HepG2 (cell line): ENCODE measurements around the gene IRGQ. TPM values are rescaled to one million over a fixed set of nuclear protein-coding genes. Genes with fewer than 3 reads are reported as not detected.

Source experiments
- BRF2 ChIP-seq: sonication (generic); formaldehyde crosslinking; IDR thresholded peaks from 2 replicates; pipeline ENCODE4 v1.8.1; 2022; ENCODE audit warnings: mild to moderate bottlenecking, missing genetic modification reagents
- HNRNPUL1 ChIP-seq: fragments of 200-400 bp; formaldehyde crosslinking; IDR thresholded peaks from 2 replicates; pipeline ENCODE4 v1.6.1; 2017; ENCODE audit warnings: low read depth, mild to moderate bottlenecking, low read length, moderate library complexity
- LCORL ChIP-seq, 2 experiments: fragments of 450-650 bp in 1 of 2; sonication (generic) in 1 of 2; formaldehyde crosslinking in 1 of 2; IDR thresholded peaks; 2 replicates each; pipeline versions ENCODE4 v1.5.0 to v1.6.1; 2017 to 2020; ENCODE audit warnings: antibody characterized with exemption in 1 of 2, missing genetic modification reagents in 1 of 2
- MAZ ChIP-seq, 2 experiments: sonication (generic) in 1 of 2; formaldehyde crosslinking in 1 of 2; IDR thresholded peaks; 2 replicates each; pipeline versions ENCODE4 v1.5.0 to v1.6.1; 2012 to 2020; ENCODE audit warnings: low read depth in 2 of 2, mild to moderate bottlenecking in 2 of 2, borderline replicate concordance in 1 of 2, improper control_type of control experiment in 1 of 2, low read length in 1 of 2, missing genetic modification reagents in 1 of 2, moderate library complexity in 1 of 2
- MIER3 ChIP-seq: IDR thresholded peaks from 2 replicates; pipeline ENCODE4 v1.6.1; 2016; ENCODE audit warnings: missing compliant biosample characterization, borderline replicate concordance
- NCOA1 ChIP-seq: sonication (generic); formaldehyde crosslinking; IDR thresholded peaks from 2 replicates; pipeline ENCODE4 v1.9.0; 2021; ENCODE audit warnings: missing genetic modification reagents
- PAX8 ChIP-seq: sonication (generic); formaldehyde crosslinking; IDR thresholded peaks from 2 replicates; pipeline ENCODE4 v1.8.0; 2022; ENCODE audit warnings: mild to moderate bottlenecking, missing genetic modification reagents, borderline replicate concordance
- RBM22 ChIP-seq: fragments of 200-400 bp; formaldehyde crosslinking; optimal IDR thresholded peaks from 2 replicates; pipeline ENCODE3; 2017; ENCODE audit warnings: mild to moderate bottlenecking, low read length, moderate library complexity
- SAFB2 ChIP-seq: sonication (generic); formaldehyde crosslinking; IDR thresholded peaks from 2 replicates; pipeline ENCODE4 v1.5.1; 2020; ENCODE audit warnings: missing genetic modification reagents, low read depth, mild to moderate bottlenecking, borderline replicate concordance
- SATB2 ChIP-seq: sonication (generic); formaldehyde crosslinking; IDR thresholded peaks from 2 replicates; pipeline ENCODE4 v1.5.0; 2020; ENCODE audit warnings: missing genetic modification reagents
- SRSF9 ChIP-seq: fragments of 200-400 bp; formaldehyde crosslinking; IDR thresholded peaks from 2 replicates; pipeline ENCODE4 v1.6.1; 2018; ENCODE audit warnings: borderline replicate concordance, mild to moderate bottlenecking, low read depth, low read length; ENCODE audit not compliant: insufficient read depth, poor library complexity, severe bottlenecking
- ZBTB3 ChIP-seq: sonication (generic); formaldehyde crosslinking; IDR thresholded peaks from 2 replicates; pipeline ENCODE4 v1.4.0; 2020; ENCODE audit warnings: low read depth, mild to moderate bottlenecking, moderate library complexity, missing genetic modification reagents, borderline replicate concordance
- ZBTB37 ChIP-seq: sonication (generic); formaldehyde crosslinking; IDR thresholded peaks from 2 replicates; pipeline ENCODE4 v1.4.0; 2020; ENCODE audit warnings: mild to moderate bottlenecking, missing genetic modification reagents
- ZBTB4 ChIP-seq: sonication (generic); formaldehyde crosslinking; IDR thresholded peaks from 2 replicates; pipeline ENCODE4 v1.4.0; 2020; ENCODE audit warnings: missing genetic modification reagents, mild to moderate bottlenecking, borderline replicate concordance
- ZNF501 ChIP-seq: sonication (generic); formaldehyde crosslinking; IDR thresholded peaks from 2 replicates; pipeline ENCODE4 v1.5.1; 2020; ENCODE audit warnings: mild to moderate bottlenecking, moderate library complexity, missing genetic modification reagents
- ZNF512 ChIP-seq: sonication (generic); formaldehyde crosslinking; IDR thresholded peaks from 2 replicates; pipeline ENCODE4 v1.4.0; 2020; ENCODE audit warnings: mild to moderate bottlenecking, missing genetic modification reagents
- ZNF547 ChIP-seq: sonication (generic); formaldehyde crosslinking; IDR thresholded peaks from 2 replicates; pipeline ENCODE4 v1.5.1; 2020; ENCODE audit warnings: mild to moderate bottlenecking, missing genetic modification reagents
- polyA plus RNA-seq, 8 experiments: library from polyadenylated mRNA; depleted of rRNA in 3 of 8; stranded (reverse) in 7 of 8; unstranded in 1 of 8; fragments of >200 nt; fragmentation: Illumina TruSeq in 4 of 8; extraction: Trizol in 4 of 8; gene quantifications; 2 replicates each; pipeline versions ENCODE4 v1.2.1 to v1.2.3, GENCODE V29; 2011 to 2016; ENCODE audit warnings: low read depth in 4 of 8, missing spikeins in 1 of 8, mixed read lengths in 1 of 8; ENCODE audit not compliant: insufficient read depth in 1 of 8
- total RNA-seq, 5 experiments: library from RNA; depleted of rRNA; stranded (reverse); fragments of >200 nt; fragmentation: Illumina TruSeq; extraction: Trizol; gene quantifications; 2 replicates each; pipeline ENCODE4 v1.2.3, GENCODE V29; 2016; ENCODE audit warnings: low read depth in 1 of 5

IRGQ gene
- total and polyA plus RNA-seq, 2 of the 13 experiments (the other 11 are each of a cell fraction or from before 2014, with no cell fraction given), result 11.6 to 12.4 TPM

- peak; percentile 68; the same call in 1 of the 2 replicates for TF ChIP-seq ZNF547 (CRISPR knock-in tag)
- TF ChIP-seq SRSF9, result no peak
- TF ChIP-seq ZNF512, result no peak
- TF ChIP-seq ZNF501 (CRISPR knock-in tag), result peak; percentile 40; the same call in 1 of the 2 replicates
- peak; percentile 13; the same call in 1 of the 2 replicates for TF ChIP-seq MIER3 (CRISPR knock-in tag)
- TF ChIP-seq ZBTB3 (CRISPR knock-in tag), result no peak
- no peak for TF ChIP-seq LCORL (IDR thresholded peaks at IDR 0.05)
- TF ChIP-seq LCORL (CRISPR knock-in tag; IDR thresholded peaks at IDR 0.05), result no peak
- no peak for TF ChIP-seq SATB2
- TF ChIP-seq NCOA1 (CRISPR knock-in tag), result no peak
- no peak for TF ChIP-seq ZBTB37 (CRISPR knock-in tag)
- no peak for TF ChIP-seq RBM22
- no peak for TF ChIP-seq ZBTB4 (CRISPR knock-in tag)
- TF ChIP-seq PAX8 (CRISPR knock-in tag), result no peak
- TF ChIP-seq SAFB2 (CRISPR knock-in tag), result peak; percentile 3; the same call in 1 of the 2 replicates
- no peak for TF ChIP-seq MAZ (IDR thresholded peaks at IDR 0.05; ENCODE audit: borderline replicate concordance, low read depth, low read length)
- no peak for TF ChIP-seq MAZ (CRISPR knock-in tag; IDR thresholded peaks at IDR 0.05; ENCODE audit: low read depth)
- TF ChIP-seq BRF2 (CRISPR knock-in tag), result no peak
- no peak for TF ChIP-seq HNRNPUL1
These were observed 977 bp downstream of the IRGQ start (continued) for GRCh38 chr19:43594710-43595604.
